Measurements from ENCODE around the gene FOXL3.

Gene FOXL3

DNA sequence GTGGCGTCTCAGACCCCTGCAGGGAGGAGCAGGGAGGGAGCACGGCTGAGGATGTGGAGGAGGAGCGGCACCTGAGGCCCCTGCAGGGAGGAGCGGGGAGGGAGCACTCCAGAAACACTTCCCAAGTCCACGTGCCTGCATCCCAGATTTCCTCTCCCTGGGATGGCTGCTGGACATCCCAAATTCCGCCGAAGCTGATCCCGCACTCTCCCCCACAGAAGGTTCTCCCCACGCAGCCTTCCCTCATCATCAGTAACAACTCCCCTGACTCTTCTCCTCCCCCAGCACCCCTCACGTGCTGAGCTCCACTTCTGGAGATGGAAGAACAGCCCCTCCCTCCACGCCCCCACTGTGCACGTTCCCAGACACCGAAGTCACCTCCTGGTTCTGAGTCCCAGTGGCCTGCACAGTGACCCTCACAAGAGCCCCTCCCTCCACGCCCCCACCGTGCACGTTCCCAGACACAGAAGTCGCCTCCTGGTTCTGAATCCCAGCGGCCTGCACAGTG, 17.8 kb upstream of the FOXL3 start:
- H3K4me3 ChIP-seq (replicated peaks; ENCODE audit: low read depth, low read length), result no peak overlapping the region
- H3K27me3 ChIP-seq (replicated peaks; ENCODE audit: control insufficient read depth, insufficient read depth, low read length), result no peaks in the 10 kb centered on the region
- no peak for DNase-seq (ENCODE audit: extremely low read depth, insufficient read length)
- TF ChIP-seq, protein P1, sequence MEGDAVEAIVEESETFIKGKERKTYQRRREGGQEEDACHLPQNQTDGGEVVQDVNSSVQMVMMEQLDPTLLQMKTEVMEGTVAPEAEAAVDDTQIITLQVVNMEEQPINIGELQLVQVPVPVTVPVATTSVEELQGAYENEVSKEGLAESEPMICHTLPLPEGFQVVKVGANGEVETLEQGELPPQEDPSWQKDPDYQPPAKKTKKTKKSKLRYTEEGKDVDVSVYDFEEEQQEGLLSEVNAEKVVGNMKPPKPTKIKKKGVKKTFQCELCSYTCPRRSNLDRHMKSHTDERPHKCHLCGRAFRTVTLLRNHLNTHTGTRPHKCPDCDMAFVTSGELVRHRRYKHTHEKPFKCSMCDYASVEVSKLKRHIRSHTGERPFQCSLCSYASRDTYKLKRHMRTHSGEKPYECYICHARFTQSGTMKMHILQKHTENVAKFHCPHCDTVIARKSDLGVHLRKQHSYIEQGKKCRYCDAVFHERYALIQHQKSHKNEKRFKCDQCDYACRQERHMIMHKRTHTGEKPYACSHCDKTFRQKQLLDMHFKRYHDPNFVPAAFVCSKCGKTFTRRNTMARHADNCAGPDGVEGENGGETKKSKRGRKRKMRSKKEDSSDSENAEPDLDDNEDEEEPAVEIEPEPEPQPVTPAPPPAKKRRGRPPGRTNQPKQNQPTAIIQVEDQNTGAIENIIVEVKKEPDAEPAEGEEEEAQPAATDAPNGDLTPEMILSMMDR (IDR thresholded peaks at IDR 0.05; ENCODE audit: insufficient read depth, low read length, poor library complexity, severe bottlenecking), result no peak
- no peaks in the 10 kb centered on the region for H3K36me3 ChIP-seq (ENCODE audit: control insufficient read depth, insufficient read depth, low read length)

DNA sequence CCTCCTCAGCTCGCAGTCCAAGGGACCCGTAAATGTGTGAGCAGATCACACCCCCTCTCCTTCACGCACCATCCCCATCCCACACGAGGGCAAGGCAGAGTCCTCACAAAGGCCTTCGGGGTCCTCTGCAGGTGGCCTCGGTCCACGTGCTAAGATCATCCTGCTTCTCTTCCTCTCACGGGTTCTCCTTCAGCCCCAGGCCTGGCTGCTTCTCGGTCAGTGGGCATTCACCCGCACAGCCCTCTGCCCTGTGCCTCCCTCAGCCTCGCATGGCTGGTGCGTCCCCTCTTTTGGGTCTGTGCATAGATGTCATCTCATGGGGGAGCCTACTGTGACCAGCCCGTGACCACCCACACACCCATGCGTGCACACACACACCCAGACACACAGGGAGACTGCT, 17.3 kb upstream of the FOXL3 start:
- no peaks in the 10 kb centered on the region for H3K27me3 ChIP-seq (replicated peaks; ENCODE audit: control insufficient read depth, insufficient read depth, low read length)
- TF ChIP-seq, protein P1 (IDR thresholded peaks at IDR 0.05; ENCODE audit: insufficient read depth, low read length, poor library complexity, severe bottlenecking), result no peak
- H3K36me3 ChIP-seq (ENCODE audit: control insufficient read depth, insufficient read depth, low read length), result no peaks in the 10 kb centered on the region

DNA sequence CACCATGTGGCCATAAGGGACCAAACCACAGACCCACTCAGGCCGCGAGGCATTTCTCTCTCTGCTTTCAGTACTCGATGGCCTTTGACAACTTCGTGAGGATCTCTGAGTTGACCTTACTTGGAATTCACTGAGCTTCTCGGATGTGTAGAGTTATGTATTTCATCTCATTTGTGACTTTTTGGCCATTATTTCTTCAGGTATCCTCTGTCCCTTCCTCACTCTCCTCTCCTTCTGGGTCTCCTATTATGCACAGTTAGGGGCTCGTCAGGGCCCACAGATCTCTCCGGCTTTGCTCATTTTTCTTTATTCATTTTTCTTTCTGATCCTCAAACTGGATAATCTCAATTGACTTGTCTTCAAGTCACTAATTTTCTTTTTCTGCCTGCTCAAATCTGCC, 16.6 kb upstream of the FOXL3 start:
- Histone ChIP-seq H3K36me3 (ENCODE audit: control insufficient read depth, insufficient read depth, low read length) (no peaks in the 10 kb centered on the region), H3K27me3 (replicated peaks; ENCODE audit: control insufficient read depth, insufficient read depth, low read length) (no peaks in the 10 kb centered on the region), H3K4me3 (replicated peaks; ENCODE audit: low read depth, low read length) (no peak overlapping the region)
- DNase-seq (ENCODE audit: extremely low read depth, insufficient read length), result no peak
- TF ChIP-seq, protein P1 (IDR thresholded peaks at IDR 0.05; ENCODE audit: insufficient read depth, low read length, poor library complexity, severe bottlenecking), result no peak

More for the DNA sequence above, 17.3 kb upstream of the FOXL3 start:
- no peak for DNase-seq (ENCODE audit: extremely low read depth, insufficient read length)
- H3K4me3 ChIP-seq (replicated peaks; ENCODE audit: low read depth, low read length), result no peak overlapping the region

DNA sequence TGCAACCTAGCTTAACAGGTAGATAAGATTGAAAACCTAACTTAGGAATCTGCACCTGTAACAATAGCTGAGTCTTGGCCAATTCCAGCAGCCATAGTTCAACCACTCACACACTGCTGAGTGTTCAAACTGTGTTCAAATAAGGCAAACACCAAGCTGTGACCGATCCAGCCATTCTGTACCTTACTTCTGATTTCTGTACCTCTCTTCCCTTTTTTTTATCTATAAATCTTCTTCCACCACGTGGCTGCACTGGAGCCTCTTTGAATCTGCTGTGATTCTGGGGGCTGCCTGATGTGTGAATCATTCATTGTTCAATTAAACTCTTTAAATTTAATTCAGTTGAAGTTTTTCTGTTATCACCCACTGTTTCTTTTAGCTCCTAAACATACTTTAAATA, 15.7 kb upstream of the FOXL3 start:
- Histone ChIP-seq H3K27me3 (replicated peaks; ENCODE audit: control insufficient read depth, insufficient read depth, low read length) (no peaks in the 10 kb centered on the region), H3K36me3 (ENCODE audit: control insufficient read depth, insufficient read depth, low read length) (no peaks in the 10 kb centered on the region), H3K4me3 (replicated peaks; ENCODE audit: low read depth, low read length) (no peak overlapping the region)
- TF ChIP-seq, protein P1 (IDR thresholded peaks at IDR 0.05; ENCODE audit: insufficient read depth, low read length, poor library complexity, severe bottlenecking), result no peak
- DNase-seq (ENCODE audit: extremely low read depth, insufficient read length), result no peak

DNA sequence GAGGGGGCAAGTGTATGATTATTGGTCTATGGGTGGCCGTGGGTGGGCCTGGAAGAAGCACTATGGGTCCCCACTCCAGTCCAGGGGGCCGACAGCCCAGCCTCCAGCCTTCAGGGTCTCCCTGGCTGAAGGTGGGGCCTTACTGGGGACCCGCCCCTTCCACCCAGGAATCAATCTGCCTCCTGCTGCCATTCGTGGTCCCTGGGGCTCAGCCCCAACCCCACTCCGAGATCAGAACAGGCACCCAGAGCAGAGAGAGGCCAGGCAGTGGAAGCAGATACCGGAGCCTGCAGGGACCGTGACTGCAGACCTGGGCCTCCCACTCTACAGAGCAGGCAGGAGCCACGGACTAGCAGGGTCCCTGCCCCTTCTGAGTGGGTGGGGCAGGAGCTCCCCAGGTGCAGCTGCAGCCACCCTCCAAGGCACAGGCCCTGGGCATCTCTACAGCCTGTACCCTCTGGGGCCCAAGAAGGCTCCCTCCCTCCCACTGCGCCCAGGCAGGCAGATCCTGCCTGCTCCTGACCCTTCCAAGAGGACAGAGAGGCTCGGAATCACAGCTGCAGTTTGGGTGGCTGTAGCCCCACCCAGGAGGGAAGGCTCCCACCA, 13.6 kb upstream of the FOXL3 start:
- H3K4me3 ChIP-seq (replicated peaks; ENCODE audit: low read depth, low read length), result no peak overlapping the region
- H3K27me3 ChIP-seq (replicated peaks; ENCODE audit: control insufficient read depth, insufficient read depth, low read length), result no peaks in the 10 kb centered on the region
- no peaks in the 10 kb centered on the region for H3K36me3 ChIP-seq (ENCODE audit: control insufficient read depth, insufficient read depth, low read length)
- TF ChIP-seq, protein P1 (IDR thresholded peaks at IDR 0.05; ENCODE audit: insufficient read depth, low read length, poor library complexity, severe bottlenecking), result no peak
- DNase-seq (ENCODE audit: extremely low read depth, insufficient read length), result no peak

DNA sequence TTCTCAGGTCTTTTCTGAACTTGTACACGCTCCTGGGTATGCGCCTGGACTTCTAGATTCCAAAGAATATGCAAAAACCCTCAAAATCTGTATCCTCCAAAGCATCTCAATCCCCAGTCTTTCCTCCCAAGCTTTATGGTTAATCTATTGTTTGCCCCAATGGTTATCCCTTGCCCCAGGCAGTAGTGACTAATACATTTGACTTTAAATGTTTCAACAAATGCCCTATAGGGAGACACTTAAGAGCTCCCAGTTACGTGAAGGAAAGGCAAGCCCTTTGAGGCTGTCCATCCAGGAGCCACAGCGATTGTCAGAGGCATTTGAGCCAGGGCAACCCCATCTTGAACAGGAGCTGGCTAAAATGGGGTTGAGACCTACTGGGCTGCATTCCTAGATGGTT, 12.7 kb upstream of the FOXL3 start:
- TF ChIP-seq, protein P1 (IDR thresholded peaks at IDR 0.05; ENCODE audit: insufficient read depth, low read length, poor library complexity, severe bottlenecking), result no peak

More for the DNA sequence above, 12.7 kb upstream of the FOXL3 start:
- Histone ChIP-seq H3K27me3 (replicated peaks; ENCODE audit: control insufficient read depth, insufficient read depth, low read length) (no peaks in the 10 kb centered on the region), H3K4me3 (replicated peaks; ENCODE audit: low read depth, low read length) (no peak overlapping the region), H3K36me3 (ENCODE audit: control insufficient read depth, insufficient read depth, low read length) (no peaks in the 10 kb centered on the region)
- no peak for DNase-seq (ENCODE audit: extremely low read depth, insufficient read length)

Measured in GM06990 (cell line).